A673 (cell line): ENCODE results near the gene SOCS2. TPM values are rescaled to one million over a fixed set of nuclear protein-coding genes. Genes with fewer than 3 reads are reported as not detected.

Experiments used
- BruUV-seq: library from RNA; stranded (reverse); fragments of 400-500 nt; replicated peaks from 2 replicates; lab custom pipeline; 2021; lab: Mats Ljungman, UMichigan
- CTCF ChIA-PET: fragments of 300-600 bp; sonication (Branson Sonifier 250); formaldehyde crosslinking; loops from one replicate; lab custom pipeline; 2022; ENCODE audit warnings: antibody characterized with exemption; lab: Charles Lee
- POLR2A ChIA-PET: fragments of 300-600 bp; sonication (Branson Sonifier 250); formaldehyde crosslinking; loops from one replicate; lab custom pipeline; 2022; ENCODE audit warnings: antibody characterized with exemption; ENCODE audit not compliant: low non-redundant PET; lab: Charles Lee
- DNase-seq: peaks from one replicate; pipeline ENCODE4 v3.0.0-alpha.2; 2015; ENCODE audit warnings: low spot score
- H3K27ac ChIP-seq: fragments of 200-600 bp; sonication (generic); 2 replicates; pipeline ENCODE4 v1.5.1; 2016; ENCODE audit warnings: mixed run types, low read depth, mild to moderate bottlenecking, mixed read lengths, antibody characterized with exemption, low read length; ENCODE audit not compliant: poor library complexity, severe bottlenecking
- H3K27me3 ChIP-seq: fragments of 200-600 bp; sonication (generic); replicated peaks from 2 replicates; pipeline ENCODE4 v1.6.1; 2017; ENCODE audit warnings: mixed run types, low read depth, mild to moderate bottlenecking, mixed read lengths, antibody characterized with exemption, low read length; ENCODE audit not compliant: insufficient read depth, poor library complexity
- H3K36me3 ChIP-seq: fragments of 200-600 bp; sonication (generic); 2 replicates; pipeline ENCODE4 v1.6.1; 2016; ENCODE audit warnings: mixed run types, mild to moderate bottlenecking, mixed read lengths, antibody characterized with exemption, low read length; ENCODE audit not compliant: insufficient read depth, poor library complexity, severe bottlenecking
- H3K4me1 ChIP-seq: fragments of 200-600 bp; sonication (generic); 2 replicates; pipeline ENCODE4 v1.6.1; 2017; ENCODE audit warnings: mixed run types, mild to moderate bottlenecking, mixed read lengths, antibody characterized with exemption, low read length; ENCODE audit not compliant: insufficient read depth, poor library complexity, severe bottlenecking
- H3K4me3 ChIP-seq: fragments of 200-600 bp; sonication (generic); 2 replicates; pipeline ENCODE4 v1.5.1; 2016; ENCODE audit warnings: low read depth, mixed run types, mild to moderate bottlenecking, mixed read lengths, low read length; ENCODE audit not compliant: poor library complexity, severe bottlenecking
- H3K9me3 ChIP-seq: fragments of 200-600 bp; sonication (generic); 2 replicates; pipeline ENCODE4 v1.6.1; 2016; ENCODE audit warnings: mixed run types, low read depth, mild to moderate bottlenecking, mixed read lengths, antibody characterized with exemption, low read length; ENCODE audit not compliant: poor library complexity, severe bottlenecking
- EZH2 ChIP-seq: fragments of 200-600 bp; sonication (generic); IDR thresholded peaks from 2 replicates; pipeline ENCODE4 v1.6.1; 2017; ENCODE audit warnings: borderline replicate concordance, low read depth, mild to moderate bottlenecking, mixed read lengths, antibody characterized with exemption, low read length; ENCODE audit not compliant: poor library complexity, severe bottlenecking
- intact Hi-C: fragments of 100-400 bp; cut with micrococcal nuclease; formaldehyde crosslinking; loops from one replicate; pipeline ENCODE4 v1.10.0; 2022; ENCODE audit not compliant: unreplicated experiment
- total RNA-seq: library from RNA; stranded (reverse); gene quantifications from 2 replicates; pipeline ENCODE4 v1.2.3, GENCODE V29; 2021
- TF ChIP-seq, protein P1 (sequence below): fragments of 300-800, 200-600 bp; sonication (generic); conservative IDR thresholded peaks from 2 replicates; pipeline ENCODE4 v1.5.1; 2017; ENCODE audit warnings: low read depth, mild to moderate bottlenecking, antibody characterized with exemption, low read length, moderate library complexity, mixed read lengths

Gene SOCS2
- total RNA-seq, 1 experiment from 2014 or later: 1.3 TPM

DNA sequence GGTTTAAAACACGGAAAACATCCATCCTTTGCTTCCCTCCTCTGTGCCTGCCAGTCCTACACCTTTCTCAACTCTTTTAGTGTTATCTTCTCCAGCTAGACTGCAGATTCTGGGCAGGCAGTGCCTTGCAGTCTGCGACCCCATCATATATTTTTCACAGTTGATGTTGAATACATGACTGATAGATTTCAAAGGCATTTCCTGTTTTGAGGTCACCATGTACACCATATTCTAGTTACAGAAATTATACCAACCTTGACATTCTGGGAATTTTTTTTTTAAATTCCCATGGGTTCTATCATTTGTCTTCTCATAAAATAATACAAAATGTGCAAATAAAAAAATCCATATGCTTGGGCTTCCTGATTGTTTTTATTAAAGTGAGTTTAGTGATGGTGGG, 16.6 kb downstream of the SOCS2 start:
- BruUV-seq: no TSS peak
- H3K36me3 ChIP-seq: no peaks in the 10 kb centered on the region
- no peak for DNase-seq
- H3K9me3 ChIP-seq: no peaks in the 10 kb centered on the region
- CTCF ChIA-PET: no interaction called here
- no peak overlapping the region for H3K27ac ChIP-seq
- intact Hi-C loops: no loop called here
- no peak for TF ChIP-seq EZH2
- TF ChIP-seq, protein P1, sequence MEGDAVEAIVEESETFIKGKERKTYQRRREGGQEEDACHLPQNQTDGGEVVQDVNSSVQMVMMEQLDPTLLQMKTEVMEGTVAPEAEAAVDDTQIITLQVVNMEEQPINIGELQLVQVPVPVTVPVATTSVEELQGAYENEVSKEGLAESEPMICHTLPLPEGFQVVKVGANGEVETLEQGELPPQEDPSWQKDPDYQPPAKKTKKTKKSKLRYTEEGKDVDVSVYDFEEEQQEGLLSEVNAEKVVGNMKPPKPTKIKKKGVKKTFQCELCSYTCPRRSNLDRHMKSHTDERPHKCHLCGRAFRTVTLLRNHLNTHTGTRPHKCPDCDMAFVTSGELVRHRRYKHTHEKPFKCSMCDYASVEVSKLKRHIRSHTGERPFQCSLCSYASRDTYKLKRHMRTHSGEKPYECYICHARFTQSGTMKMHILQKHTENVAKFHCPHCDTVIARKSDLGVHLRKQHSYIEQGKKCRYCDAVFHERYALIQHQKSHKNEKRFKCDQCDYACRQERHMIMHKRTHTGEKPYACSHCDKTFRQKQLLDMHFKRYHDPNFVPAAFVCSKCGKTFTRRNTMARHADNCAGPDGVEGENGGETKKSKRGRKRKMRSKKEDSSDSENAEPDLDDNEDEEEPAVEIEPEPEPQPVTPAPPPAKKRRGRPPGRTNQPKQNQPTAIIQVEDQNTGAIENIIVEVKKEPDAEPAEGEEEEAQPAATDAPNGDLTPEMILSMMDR: no peak
- POLR2A ChIA-PET: no interaction called here
- H3K4me3 ChIP-seq: no peak overlapping the region
- H3K4me1 ChIP-seq: peaks cover 10% of the 10 kb centered on the region
- H3K27me3 ChIP-seq: no peaks in the 10 kb centered on the region

DNA sequence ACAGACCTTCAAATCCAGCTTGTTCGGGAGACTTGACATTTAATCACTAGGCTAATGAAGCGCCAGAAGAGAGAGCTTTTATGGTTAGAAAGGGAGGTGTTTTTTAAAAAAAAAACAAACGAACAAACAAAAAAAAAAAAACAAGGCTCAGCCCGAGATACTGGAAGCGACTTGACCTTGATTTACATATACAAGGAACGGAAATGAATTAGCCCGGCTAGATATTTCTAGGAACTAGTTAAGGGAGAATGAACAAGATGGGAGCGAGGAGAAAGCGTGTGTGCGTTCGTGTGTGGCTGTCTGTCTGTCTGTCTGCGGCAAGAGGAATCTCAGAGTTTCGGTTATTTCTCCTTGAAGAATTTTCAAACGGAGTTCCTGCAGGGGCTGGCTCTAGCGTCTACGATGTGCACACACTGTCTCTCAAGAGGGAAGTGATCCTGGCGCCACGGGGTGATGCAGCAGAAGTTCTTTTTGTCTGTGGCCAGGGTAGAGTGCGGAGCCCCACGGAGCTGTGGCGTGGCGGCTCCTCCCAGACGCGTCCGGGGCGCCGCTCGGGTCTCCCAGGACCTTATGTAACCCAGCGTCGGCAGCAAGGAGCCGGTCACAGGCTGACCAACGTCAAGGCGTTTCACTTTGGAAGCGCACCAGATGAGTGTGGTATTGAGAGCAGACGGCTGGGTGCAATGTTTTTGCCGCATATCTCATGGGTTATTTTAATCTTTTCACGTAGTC, 18.8 kb downstream of the SOCS2 start:
- intact Hi-C loops: no loop called here
- H3K4me1 ChIP-seq: peaks cover 21% of the 10 kb centered on the region
- H3K36me3 ChIP-seq: no peaks in the 10 kb centered on the region
- TF ChIP-seq, protein P1: no peak
- TF ChIP-seq EZH2: no peak
- peak overlapping the region; percentile 54 for H3K4me3 ChIP-seq
- H3K27ac ChIP-seq: peak overlapping the region; percentile 47
- no peaks in the 10 kb centered on the region for H3K27me3 ChIP-seq
- TSS peak; percentile 78 for BruUV-seq
- CTCF ChIA-PET: interaction anchor here (0.6 to 0.7 kb wide), 2 partner anchors 484 to 1343 kb away, joined by 5 to 12 read pairs; no protein-coding TSS in a partner anchor
- POLR2A ChIA-PET: no interaction called here
- DNase-seq: peak; percentile 73
- no peaks in the 10 kb centered on the region for H3K9me3 ChIP-seq

DNA sequence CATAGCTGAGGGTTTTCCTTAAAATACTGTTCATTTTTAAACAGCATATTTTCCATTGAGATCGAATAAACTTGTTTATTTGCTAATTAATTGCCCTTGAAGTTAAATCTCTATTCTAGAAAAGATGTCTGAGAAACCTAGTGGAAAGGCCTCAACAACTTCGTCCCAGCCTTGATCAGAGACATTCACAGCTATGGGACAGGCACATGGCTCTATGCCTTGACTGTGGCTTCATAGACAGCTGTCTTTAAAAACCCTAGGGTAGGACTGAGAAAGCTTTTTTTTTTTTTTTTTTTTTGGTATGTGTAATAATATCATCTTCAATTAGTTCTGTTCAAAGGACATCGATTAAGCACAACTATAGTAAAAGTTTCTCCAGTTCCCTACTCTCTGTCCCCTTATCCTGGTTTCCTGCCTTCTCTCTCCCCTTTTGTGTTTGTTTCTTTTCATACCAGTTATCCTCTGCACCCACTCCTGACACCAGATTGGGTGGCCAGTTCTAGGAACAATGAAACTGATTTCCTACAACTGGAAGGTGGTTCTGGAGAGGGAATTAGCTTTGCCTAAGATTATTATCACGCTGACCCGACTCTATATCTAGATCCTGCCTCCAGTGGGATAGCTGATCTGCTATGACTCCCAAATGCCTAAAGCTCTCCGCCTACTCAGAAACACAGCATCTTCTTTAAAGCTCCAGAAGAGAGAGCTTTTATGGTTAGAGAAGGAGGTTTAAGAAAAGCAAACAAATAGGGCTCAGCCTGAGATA, 20.3 kb downstream of the SOCS2 start:
- ChIA-PET POLR2A (interaction anchor here (0.6 kb wide), 1 partner anchor 45 kb away, joined by 8 read pairs; no protein-coding TSS in a partner anchor), CTCF (no interaction called here)
- no peak overlapping the region for H3K4me3 ChIP-seq
- H3K4me1 ChIP-seq: peaks cover 21% of the 10 kb centered on the region
- H3K9me3 ChIP-seq: no peaks in the 10 kb centered on the region
- H3K27ac ChIP-seq: no peak overlapping the region
- TF ChIP-seq, protein P1: no peak
- TF ChIP-seq EZH2: no peak
- DNase-seq: no peak
- no TSS peak for BruUV-seq
- intact Hi-C loops: no loop called here
- H3K27me3 ChIP-seq: no peaks in the 10 kb centered on the region
- no peaks in the 10 kb centered on the region for H3K36me3 ChIP-seq
